GM21447 (cell line): Measurements from ENCODE around the gene KCNJ18.
"Not testable (repeated sequence)": the region's sequence is repeated elsewhere in the genome, so short reads cannot be mapped to it uniquely, and the experiment has no call there.

Experiments
- ATAC-seq: cut with Tn5 transposase; IDR thresholded peaks from one replicate; pipeline ENCODE4 v1.9.1; 2021; ENCODE audit not compliant: unreplicated experiment

The KCNJ18 gene

DNA sequence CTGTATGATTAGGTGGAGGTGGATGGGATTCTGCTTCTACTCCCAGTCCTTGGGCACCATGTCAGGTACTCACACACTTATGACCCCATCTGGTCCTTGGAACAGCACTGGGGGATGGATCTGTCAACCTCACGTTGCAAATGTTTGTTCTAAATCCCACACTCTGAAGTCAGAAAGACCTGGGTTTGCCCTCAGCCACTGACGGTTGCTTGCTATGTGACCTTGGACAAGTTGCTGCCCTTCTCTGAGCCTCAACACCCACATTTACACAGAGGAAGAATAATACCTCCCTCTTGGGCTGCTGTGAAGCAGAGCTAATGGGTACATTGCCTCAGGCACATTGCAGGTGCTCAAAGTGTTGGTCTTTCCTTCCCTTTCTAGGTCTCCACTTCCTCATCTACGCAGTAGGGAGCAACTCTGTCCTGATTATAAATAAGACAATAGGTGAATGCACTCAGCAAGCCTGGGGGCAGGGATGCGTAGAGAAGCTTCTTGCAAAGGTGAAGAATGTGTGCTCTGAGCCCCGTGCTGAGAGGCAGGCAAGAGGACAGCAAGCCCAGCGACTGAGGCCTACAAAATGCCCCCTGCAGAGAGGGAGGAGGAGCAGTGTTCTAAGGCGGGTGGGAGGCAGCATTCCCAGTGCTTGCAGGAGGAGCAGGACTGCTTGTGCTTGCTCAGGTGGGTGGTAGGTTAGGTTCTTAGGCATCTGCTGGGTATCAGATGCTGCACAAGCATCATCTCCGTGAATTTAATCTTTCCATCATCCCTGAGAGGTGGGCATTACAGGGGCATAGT lies 21.8 kb upstream of the KCNJ18 start:
- not testable (repeated sequence) for ATAC-seq

DNA sequence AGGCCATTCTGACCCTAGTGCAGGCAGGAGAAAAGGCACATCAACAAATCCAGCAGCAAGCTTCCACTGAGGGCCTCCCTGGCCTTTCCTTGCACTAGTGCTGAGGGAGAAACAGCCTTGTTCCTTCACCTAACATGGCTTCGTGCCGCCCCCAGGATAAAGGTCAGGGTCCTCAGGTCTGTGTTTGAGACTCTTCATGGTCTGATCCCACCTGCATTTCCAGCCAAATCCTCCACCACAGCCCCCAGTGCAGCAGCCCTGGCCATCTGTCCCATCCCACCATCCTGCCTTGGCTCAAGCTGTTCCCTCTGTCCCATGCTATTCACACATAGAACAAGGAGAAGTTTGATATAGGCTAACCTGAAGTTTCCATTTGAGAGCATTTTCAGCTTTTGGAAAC lies 20.9 kb upstream of the KCNJ18 start:
- not testable (repeated sequence) for ATAC-seq

DNA sequence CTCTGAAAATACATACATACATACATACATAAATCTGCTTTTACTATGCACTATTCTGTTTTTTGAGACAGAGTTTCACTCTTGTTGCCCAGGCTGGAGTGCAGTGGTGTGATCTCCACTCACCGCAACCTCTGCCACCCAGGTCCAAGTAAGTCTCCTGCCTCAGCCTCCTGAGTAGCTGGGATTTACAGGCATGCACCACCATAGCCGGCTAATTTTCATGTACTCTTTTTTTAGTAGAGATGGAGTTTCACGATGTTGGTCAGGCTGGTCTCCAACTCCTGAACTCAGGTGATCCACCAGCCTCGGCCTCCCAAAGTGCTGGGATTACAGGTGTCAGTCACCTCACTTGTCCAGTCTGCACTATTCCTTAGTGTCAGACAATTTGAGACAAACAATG lies 20.5 kb upstream of the KCNJ18 start:
- not testable (repeated sequence) for ATAC-seq

DNA sequence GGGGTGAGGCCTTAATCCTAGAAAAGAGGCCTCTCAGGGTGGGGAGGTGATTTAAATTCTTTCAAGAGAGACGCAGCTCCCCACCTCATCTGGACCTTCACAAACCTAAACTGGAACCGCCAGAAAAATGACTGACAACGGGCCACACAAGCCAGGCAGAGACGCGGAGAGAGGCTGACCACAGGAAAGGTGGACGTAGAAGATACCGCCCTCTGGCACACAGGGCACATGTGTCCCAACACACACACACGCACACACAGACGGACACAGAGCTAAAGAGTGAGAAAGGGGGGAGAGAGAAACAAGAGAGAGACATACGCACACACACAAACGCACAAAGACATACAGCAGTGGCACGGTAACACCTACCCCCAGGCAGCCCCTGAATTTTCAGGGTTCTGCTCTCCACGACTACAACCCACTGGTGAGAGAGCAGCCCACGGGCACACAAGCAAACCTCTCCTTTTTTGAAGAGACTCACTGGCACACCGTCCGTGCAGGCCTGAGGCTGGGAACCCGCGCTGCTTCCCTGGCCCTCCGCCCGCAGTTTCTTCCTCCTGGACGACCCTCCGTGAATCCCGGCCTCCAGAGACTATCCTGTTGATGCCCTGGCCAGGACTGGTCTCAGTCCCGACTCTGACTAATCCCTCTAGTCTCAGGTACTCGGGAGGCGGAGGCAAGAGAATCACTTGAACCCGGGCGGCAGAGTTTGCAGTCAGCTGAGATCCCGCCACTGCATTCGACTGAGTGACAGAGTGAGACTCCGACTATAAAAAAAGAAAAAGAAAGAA lies 18.7 kb upstream of the KCNJ18 start:
- not testable (repeated sequence) for ATAC-seq

DNA sequence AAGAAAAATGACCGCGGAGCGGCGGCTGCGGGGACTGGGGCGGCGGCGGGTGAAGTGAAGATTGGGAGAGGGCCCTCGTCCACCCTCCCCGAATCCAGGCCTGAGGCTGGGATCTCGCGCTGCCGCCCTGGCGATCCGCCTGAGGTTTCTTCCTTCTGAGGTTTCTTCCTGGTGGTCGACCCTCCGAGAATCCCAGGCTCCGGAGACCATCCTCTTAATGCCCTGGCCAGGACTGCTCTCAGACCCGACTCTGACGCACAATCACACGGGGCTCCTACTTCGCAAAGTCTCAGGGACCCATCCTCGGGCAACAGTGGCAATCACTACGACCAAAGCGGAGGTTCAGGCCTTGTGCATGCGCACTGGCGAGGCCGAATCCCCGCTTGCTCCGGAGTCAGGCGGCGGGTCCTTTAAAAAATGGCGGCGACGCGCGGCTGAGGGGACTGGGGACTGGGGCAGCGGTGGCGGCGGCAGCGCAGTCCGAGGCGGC lies 18.0 kb upstream of the KCNJ18 start:
- no peak for ATAC-seq

DNA sequence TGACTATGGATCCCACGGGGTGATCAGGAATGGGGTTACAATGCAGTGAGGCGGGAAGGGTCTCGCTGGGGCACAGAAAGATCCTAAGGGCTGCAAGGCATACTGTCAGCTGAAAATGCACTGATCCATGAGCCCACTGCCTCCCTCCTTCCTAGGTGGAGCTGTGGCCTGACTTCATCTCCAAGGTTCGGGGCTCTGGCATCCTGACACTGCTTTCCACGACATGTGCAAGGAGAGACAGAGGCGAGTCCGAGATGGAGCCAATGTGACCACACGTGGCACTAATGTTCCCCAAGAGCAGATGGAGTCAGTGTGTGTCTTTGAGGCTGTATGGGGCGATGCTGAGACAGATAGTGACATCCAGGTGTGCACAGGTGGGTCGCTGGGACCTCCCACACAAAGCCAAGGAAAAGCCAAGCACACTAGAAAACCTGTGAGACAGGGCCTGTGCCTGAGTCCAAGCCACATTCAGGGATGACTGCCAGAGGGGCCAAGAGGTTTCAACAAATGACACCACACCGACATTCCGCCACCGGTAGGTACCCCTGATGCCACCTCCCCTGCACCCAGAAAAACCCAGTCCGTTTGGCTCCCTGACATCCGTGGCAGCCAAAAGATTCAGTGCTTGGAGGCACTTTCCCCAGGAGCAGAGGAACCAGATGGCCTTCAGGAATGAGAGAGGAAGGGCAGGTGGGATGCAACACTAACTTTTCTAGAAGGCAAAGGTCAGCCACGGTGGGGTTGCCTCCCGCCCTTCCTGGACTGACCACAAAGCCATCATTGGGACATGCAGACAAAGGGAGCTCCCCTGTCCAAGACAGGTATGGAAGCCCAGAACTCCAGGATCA lies 17.2 kb upstream of the KCNJ18 start:
- not testable (repeated sequence) for ATAC-seq

DNA sequence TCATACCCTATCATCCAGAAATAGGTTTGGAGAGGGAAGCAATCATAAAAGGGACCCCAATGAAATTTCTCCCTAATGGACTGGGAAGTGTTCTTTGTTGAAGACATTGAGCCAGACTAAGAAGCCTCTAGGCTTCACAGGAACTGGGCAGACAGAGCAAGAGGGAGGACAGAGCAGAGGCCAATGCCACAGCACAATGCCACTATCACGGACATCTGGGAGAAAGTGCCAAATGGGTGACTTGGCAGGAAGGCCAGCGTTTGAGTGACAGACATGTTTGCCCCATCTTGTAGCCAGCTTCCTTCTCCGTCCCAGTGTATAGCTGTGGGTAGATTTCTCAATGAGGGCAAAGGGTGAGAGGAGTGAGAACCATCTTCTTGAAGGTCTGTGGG lies 16.6 kb upstream of the KCNJ18 start:
- ATAC-seq: not testable (repeated sequence)

DNA sequence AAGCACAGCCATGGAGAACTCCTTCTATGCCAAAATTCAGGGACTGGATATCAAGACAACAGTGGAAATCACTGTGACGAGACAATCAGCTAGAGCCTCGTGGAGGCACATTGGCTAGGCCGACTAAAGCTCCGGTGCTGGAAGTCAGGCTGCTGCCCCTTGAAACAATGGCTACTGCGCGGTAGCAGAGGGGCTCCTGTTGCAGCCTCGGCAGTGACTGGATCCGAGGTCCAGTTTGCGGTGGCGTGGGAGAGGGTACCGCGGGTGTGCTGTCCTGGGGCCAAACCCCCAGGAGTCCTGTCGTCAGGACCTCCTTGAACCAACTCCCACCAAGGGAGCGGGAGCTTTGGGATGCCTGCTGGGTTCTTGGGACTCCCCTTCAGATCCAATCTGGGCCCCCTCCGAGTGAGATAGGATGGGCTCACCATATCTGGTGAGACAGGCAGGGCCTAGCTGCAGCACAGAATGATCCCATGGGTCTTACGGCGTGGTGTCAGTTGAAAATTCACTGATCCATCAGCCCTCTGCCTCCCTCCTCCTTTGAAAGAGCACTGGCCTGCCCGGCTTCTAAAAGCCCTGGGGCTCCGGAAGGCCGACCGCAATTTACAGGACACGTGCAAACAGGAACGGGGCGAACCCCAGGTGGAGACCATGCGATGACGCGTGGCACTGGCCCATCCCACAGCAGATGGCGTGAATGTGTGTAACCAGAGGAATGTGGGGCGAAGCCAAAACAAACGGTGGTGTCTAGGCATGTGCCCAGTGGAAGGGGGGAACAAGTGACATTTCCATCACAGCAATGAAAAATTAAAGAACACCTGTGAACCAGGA lies 15.8 kb upstream of the KCNJ18 start:
- ATAC-seq: no peak

DNA sequence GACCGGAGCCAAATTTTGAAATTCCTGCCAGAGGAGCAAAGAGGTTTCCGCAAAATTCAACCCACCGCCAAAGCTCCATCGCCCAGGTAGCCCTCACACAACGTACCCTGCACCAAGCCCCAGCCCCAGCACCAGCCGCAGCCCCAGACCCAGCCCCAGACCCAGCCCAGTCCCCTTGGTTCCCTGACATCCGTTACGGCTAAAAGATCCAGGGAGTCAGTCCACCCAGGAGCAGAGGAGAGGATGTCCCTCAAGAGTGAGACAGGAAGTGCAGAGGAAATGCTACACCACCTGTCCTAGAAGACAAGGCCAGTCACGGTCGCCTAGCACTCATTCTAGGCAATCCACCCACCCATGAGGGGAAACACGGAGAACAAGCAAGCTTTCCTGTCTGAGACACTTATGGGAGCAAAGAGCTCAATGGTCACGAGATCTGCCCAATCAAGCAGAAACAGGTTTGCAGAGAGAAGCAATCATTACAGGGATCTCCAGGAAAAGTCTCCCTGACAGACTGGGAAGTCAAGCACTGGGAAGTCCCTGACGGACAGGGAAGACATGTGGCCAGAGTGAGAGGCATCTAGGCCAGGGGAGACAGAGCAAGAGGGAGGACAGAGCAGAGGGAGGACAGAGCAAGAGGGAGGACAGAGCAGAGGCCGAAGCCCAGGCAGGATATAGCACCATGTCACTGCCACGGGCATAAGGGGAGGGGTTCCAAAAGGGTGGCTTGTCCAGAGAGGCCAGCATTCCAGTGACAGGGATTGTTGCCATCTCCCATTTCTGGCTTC lies 15.0 kb upstream of the KCNJ18 start:
- no peak for ATAC-seq

DNA sequence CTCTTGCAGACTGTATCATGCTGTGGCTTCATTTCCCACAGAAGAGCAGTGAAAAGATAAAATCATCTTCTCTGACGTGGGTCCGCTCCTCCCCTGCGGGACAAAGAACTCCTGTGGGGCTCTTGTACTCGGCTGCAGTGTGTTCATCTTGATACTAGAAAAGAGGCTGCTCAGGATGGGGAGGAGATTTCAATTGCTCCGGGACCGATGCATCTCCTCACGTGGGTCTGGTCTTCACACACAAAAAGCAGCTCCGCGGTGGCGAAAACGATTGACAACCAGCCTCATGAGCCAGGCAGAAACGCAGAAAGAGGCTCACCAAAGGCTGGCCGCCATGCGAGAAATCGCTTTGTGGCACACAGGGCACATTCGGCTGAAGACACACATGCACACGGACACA lies 14.4 kb upstream of the KCNJ18 start:
- ATAC-seq: no peak

DNA sequence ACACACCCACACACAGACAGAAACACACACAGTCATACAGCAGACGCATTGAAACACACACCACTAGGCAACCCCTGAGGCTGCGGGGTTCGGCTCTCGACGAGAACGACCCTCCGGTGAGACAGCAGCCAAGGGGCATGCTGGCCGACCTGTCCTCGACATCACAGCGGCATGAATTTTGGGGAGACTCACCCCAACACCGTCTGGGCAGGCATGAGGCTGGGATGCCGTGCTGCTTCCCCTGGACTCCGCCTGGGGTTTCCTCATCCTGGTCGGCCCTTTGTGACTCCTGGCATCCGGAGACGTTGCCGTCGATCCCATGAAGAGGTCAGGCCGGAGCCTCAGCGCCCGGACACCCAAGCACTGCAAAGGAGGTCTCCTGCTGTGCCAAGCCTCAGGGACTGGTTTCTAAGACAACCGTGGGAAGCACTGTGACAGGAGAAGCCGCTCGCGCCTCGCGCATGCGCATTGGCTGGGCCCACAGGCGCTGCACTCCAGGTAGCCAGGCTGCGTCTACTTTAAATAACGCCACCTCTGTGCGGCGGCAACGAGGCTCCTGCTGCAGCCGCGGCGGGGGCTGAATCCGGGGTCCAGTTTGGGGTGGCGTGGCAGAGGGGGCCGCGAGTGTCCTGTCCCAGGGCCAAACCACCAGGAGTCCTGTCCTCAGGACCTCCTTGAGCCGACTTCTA lies 13.8 kb upstream of the KCNJ18 start:
- ATAC-seq: no peak

DNA sequence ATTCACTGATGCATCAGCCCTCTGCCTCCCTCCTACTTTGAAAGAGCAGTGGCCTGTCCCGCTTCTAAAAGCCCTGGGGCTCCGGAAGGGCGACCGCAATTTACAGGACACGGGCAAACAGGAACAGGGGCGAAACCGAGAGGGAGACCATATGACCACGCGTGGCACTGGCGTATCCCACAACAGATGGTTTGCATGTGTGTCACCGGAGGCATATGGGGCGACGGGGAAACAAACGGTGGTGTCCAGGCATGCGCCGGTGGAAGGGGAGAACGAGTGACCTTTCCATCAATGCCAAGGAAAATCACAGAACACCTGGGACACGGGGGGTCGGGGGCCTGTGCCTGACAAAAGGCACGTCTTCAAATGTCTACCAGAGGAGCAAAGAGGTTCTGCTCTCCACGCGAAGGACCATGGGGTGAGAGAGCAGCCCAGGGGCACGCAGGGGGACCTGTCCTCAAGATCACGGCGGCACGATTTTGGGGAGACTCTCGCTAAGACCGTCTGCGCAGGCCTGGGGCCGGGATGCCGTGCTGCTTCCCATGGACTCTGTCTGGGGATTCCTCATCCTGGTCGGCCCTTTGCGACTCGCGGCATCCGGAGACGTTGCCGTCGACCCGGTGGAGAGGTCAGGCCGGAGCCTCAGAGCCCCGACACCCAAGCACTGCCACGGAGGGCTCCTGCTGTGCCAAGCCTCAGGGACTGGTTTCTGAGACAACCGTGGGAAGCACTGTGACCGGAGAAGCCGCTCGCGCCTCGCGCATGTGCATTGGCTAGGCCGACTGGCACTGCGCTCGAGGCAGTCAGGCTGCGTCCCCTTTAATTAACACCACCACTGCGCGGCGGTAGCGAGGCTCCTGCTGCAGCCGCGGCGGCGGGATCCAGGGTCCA lies 12.8 kb upstream of the KCNJ18 start:
- ATAC-seq: no peak

DNA sequence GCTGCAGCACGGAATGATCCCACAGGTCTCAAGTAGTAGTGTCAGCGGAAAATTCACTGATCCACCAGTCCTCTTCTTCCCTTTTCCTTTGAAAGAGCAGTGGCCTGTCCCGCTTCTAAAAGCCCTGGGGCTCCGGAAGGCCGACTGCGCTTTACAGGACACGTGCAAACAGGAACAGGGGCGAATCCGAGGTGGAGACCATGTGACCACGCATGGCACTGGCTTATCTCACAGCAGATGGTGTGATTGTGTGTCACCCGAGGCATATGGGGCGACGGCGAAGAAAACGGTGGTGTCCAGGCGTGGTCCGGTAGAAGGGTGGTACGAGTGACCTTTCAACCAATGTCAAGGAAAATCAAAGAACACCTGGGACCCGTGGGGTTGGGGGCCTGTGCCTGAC lies 12.0 kb upstream of the KCNJ18 start:
- no peak for ATAC-seq

DNA sequence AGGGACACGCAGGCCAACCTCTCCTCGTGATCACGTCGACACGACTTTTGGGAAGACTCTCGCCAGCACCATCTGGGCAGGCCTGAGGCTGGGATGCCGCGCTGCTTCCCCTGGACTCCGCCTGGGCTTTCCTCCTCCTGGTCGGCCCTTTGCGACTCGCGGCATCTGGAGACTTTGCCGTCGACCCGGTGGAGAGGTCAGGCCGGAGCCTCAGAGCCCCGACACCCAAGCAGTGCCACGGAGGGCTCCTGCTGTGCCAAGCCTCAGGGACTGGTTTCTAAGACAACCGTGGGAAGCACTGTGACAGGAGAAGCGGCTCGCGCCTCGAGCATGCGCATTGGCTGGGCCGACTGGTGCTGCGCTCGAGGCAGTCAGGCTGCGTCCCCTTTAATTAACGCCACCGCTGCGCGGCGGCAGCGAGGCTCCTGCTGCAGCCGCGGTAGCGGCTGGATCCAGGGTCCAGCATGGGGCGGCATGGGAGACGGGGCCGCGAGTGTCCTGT lies 11.4 kb upstream of the KCNJ18 start:
- not testable (repeated sequence) for ATAC-seq

DNA sequence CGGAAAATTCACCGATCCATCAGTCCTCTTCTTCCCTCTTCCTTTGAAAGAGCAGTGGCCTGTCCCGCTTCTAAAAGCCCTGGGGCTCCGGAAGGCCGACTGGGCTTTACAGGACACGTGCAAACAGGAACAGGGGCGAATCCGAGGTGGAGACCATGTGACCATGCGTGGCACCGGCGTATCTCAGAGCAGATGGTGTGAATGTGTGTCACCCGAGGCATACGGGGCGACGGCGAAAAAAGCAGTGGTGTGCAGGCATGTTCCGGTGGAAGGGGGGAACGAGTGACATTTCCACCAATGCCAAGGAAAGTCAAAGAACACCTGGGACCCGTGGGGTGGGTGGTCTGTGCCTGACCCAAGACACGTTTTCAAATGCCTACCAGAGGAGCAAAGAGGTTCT lies 10.7 kb upstream of the KCNJ18 start:
- not testable (repeated sequence) for ATAC-seq

DNA sequence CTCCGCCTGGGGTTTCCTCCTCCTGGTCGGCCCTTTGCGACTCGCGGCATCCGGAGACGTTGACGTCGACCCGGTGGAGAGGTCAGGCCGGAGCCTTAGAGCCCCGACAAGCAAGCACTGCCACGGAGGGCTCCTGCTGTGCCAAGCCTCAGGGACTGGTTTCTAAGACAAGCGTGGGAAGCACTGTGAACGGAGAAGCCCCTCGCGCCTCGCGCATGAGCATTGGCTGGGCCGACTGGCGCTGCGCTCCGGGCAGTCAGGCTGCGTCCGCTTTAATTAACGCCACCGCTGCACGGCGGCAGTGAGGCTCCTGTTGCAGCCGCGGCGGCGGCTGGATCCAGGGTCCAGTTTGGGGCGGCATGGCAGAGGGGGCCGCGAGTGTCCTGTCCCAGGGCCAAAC lies 10.2 kb upstream of the KCNJ18 start:
- not testable (repeated sequence) for ATAC-seq

DNA sequence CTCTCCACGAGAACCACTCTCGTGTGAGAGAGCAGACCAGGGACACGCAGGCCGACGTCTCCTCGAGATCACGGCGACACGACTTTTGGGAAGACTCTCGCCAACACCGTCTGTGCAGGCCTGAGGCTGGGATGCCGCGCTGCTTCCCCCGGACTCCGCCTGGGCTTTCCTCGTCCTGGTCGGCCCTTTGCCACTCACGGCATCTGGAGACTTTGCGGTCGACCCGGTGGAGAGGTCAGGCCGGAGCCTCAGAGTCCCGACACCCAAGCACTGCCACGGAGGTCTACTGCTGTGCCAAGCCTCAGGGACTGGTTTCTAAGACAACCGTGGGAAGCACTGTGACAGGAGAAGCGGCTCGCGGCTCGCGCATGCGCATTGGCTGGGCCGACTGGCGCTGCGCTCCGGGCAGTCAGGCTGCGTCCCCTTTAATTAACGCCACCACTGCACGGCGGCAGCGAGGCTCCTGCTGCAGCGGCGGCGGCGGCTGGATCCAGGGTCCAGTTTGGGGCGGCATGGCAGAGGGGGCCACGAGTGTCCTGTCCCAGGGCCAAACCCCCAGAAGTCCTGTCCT lies 9.1 kb upstream of the KCNJ18 start:
- ATAC-seq: not testable (repeated sequence)
